ENCODE results near the gene CNIH2. TPM values are rescaled to one million over a fixed set of nuclear protein-coding genes. Genes with fewer than 3 reads are reported as not detected.

The CNIH2 gene
- total RNA-seq, 1 experiment from 2014 or later = 2.6 TPM

- DNase-seq (ENCODE audit: low read depth) = no peak
Observed at GRCh38 chr11:66259225-66259624, 18.8 kb upstream of the CNIH2 start.

- DNase-seq (ENCODE audit: low read depth) = no peak
Observed at GRCh38 chr11:66259956-66260355, 18.0 kb upstream of the CNIH2 start.

- no peak for DNase-seq (ENCODE audit: low read depth)
Observed at GRCh38 chr11:66261578-66261977, 16.4 kb upstream of the CNIH2 start.

DNA sequence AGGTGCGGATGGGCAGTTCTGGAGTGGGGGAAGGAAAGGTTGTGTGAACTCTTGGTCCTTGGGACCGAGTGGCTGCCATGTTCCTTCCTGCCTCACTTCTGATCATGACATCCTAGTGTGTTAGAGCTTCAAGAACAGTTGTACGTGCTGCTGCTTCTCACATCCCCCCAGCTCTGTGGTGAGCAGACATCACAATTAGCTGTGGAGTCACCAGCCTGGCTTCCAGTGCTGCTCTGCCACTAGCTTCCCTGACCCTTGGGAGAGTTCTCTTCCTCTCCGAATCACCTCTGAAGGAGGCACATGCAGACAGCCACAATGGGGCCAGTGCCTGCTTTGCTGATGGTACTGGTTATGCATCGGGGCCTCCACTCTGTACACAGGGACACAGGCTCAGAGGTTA lies 15.8 kb upstream of the CNIH2 start:
- no peak for DNase-seq (ENCODE audit: low read depth)

DNA sequence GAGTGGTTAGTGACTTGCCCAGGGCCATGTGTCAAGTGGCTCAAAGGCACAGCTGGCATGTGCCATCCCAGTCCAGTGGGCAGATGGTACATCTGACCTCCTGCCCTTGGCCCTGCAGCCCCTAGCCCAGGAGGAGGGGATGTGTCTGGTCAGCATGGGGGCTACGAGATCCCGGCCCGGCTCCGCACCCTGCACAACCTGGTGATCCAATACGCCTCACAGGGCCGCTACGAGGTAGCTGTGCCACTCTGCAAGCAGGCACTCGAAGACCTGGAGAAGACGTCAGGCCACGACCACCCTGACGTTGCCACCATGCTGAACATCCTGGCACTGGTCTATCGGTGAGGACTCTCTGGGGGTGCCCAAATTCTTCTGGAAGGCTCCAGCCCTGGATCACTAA lies 15.3 kb upstream of the CNIH2 start:
- no peak for DNase-seq (ENCODE audit: low read depth)

DNA sequence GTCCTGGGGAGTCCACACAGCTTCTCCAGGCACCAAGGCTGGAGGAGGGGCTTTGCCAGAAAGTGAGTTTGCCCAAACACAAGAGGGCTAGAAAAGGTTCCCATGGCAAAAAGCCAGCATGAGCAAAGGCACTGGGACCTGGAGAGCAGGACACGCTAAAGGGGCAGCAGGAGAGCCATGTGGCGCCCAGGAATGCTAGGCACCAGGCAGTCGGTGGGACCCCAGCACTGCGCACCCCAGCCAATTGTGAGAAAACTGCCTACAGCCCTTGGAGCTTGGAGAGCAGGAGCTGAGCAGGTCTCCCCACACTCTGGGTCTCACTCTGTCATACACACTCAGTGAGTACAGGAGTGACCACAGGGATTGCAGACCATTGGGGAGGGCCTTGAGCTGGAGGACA lies 14.7 kb upstream of the CNIH2 start:
- DNase-seq (ENCODE audit: low read depth) = no peak

DNA sequence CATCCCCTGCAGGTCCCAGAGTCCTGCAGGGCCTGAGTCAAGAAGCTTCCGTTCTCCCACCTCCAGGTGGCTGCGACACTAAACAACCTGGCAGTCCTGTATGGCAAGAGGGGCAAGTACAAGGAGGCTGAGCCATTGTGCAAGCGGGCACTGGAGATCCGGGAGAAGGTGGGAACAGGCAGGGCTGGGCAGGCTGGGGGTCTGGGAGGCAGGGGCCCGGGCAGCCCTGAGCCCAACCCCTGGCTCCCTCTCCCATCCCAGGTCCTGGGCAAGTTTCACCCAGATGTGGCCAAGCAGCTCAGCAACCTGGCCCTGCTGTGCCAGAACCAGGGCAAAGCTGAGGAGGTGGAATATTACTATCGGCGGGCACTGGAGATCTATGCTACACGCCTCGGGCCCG lies 14.2 kb upstream of the CNIH2 start:
- DNase-seq (ENCODE audit: low read depth) = no peak

DNA sequence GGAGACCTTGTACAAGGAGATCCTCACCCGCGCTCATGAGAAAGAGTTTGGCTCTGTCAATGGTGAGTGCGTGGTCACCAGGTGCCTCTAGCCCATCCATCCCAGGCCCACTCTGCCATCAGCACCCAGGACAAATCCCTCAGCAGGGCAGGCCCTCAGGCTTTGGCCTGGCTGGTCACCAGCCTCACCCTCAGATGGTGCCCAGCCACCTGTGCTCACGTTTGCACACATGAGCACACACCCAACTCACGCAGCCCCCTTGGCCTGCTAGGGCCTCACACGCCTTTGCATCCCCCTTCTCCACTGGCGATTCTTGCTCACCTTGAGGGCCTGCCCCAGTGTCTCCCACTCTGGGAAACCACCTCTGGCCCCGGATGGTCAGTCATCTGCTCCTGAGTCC lies 13.6 kb upstream of the CNIH2 start:
- DNase-seq (ENCODE audit: low read depth) = no peak

DNA sequence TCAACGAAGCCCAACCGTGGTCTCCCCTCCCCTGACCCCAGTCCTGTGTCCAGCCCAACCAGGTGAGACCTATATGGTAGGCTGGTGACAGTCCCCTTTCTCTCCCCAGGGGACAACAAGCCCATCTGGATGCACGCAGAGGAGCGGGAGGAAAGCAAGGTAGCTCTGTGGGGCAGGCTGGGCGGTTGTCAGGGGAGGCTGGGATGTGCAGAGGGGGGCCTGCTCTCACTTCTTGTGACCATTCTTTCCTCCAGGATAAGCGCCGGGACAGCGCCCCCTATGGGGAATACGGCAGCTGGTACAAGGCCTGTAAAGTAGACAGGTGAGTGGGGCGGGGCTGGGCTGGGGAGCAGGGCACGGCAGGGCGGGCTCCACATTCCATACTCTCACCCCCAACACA lies 13.1 kb upstream of the CNIH2 start:
- DNase-seq (ENCODE audit: low read depth) = no peak

DNA sequence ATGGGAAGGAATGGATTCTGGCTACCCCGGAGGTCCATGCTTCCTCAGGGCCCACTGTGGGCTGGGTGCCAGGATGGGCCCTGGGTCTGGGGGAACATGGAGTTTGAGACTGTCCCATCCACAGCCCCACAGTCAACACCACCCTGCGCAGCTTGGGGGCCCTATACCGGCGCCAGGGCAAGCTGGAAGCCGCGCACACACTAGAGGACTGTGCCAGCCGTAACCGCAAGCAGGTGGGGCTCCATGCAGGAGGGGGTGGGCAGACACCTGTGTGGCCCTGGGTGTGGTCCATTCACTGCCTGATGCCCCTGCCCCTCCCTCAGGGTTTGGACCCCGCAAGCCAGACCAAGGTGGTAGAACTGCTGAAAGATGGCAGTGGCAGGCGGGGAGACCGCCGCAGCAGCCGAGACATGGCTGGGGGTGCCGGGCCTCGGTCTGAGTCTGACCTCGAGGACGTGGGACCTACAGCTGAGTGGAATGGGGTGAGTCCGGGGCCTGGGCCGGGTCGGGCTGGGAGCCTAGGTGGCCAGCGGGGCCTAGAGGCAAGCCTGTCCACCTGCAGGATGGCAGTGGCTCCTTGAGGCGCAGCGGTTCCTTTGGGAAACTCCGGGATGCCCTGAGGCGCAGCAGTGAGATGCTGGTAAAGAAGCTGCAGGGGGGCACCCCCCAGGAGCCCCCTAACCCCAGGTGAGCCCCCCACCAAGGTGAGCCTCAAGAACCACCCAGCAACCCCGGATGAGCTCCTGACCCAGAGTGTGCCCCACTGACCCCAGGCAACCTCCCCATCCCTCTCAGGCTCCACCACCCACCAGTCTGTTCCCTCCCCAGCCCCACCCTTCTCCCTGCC lies 12.2 kb upstream of the CNIH2 start:
- DNase-seq (ENCODE audit: low read depth) = no peak

DNA sequence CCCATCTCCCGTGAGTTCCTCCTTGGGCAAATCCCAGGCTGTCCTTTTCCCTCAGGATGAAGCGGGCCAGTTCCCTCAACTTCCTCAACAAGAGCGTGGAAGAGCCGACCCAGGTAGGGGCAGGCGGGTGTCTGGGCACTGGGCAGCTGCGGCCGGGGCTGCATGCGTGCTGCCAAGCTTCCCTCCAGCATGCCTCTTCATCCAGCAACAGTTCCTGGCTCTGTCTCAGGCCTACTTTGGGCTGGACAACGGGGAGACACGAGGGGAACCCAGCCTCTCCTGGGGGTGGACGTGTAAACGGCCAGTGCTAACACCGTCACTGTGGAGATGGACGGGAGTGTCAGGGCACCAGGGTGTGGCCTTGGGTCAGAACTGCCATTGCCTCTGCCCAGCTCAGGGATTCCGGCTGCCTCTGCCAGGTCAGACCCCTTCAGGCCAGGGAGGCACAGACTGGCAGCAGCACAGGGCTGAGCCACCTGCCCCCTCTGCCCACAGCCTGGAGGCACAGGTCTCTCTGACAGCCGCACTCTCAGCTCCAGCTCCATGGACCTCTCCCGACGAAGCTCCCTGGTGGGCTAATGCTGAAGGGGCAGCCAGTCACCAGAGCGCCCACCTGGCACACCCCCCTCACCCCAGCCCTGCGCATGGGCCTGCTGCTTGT lies 11.5 kb upstream of the CNIH2 start:
- no peak for DNase-seq (ENCODE audit: low read depth)

- DNase-seq (ENCODE audit: low read depth) = no peak
Observed at GRCh38 chr11:66267039-66267378, 11.0 kb upstream of the CNIH2 start.

DNA sequence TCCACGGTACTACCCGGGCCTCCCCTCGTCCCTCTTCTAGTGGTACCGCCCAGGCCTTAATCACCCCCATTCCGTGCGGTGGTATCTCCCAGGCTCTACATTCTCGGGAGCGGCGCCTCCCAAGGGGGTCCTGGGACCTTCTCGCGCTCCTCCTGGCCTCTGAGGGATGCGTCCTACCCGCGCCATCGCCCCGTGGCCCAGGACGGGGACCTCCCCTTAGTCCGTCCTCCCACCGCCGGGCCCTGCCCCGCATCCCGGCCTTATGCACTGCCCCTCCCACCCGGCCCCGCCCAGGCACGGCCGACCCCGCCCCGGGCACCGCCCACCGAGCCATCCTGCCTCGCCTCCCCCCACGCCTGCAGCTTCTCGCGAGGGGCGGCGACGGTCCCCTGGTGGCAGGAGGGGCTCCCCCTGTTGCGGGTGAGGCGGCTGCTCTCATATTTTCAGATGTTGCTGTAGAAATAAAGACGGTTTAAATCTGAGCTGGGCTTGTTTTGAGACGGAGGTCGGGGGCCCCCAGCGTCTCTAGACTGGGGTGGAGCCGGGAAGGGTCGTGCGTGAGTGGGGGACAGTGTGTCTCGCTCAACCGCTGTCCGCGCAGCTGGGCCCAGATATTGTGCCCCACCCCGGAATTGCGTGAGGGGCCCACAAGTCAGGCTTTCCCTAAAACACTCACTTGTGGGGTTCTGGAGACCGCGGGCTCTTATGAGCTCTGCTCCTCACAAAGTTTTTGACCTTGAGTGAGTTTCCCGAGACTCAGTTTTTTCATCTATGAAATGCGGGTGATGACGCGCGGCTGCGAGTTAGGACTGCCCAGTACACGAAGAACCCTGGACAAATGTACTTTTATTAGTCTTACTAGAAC lies 10.4 kb upstream of the CNIH2 start:
- DNase-seq (ENCODE audit: low read depth) = peak; percentile 42

DNA sequence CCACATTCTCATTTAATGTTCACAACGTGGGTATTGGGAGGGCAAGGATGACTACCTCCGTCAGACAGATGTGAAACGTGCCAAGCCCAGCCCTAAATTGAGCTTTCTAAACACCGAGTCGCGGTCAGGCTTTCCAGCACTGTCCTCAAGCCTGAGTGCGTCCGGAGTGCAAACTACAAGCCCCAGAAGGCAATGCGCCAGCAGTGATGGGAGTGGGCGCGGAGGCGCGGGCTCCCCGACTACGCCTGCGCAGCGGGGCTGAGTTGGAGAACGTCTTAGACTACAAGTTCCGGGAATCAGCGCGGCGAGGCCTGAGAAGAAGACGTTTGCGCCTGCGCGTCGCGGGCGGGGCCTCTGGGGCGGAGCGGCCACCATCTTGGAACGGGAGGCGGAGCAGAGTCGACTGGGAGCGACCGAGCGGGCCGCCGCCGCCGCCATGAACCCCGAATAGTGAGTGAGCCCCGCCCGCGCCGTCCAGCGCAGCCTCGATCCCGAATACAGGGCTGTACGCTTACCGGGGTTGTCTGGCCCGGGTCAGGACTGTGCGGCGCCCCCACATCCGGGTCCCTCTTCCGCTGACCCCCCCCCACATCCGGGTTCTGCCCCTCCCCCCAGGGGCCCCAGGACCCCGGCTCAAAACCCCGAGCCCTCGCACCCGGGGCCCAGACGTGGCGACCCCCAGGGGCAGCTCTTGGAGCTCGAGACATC lies 9.6 kb upstream of the CNIH2 start, which contains the start of gene RAB1B:
RAB1B (plus strand) TSS at position 396 of the 708 bp plus-strand sequence; CDS start at position 437, 41 bp downstream.
- DNase-seq (ENCODE audit: low read depth) = peak; percentile 98

- DNase-seq (ENCODE audit: low read depth) = peak; percentile 56
Observed at GRCh38 chr11:66268952-66269905, 8.7 kb upstream of the CNIH2 start.

- DNase-seq (ENCODE audit: low read depth) = no peak
Observed at GRCh38 chr11:66271816-66272215, 6.2 kb upstream of the CNIH2 start.

GRCh38 chr11:66272596-66272995 lies 5.4 kb upstream of the CNIH2 start:
- no peak for DNase-seq (ENCODE audit: low read depth)

- no peak for DNase-seq (ENCODE audit: low read depth)
Observed at GRCh38 chr11:66274219-66274618, 3.8 kb upstream of the CNIH2 start.

DNA sequence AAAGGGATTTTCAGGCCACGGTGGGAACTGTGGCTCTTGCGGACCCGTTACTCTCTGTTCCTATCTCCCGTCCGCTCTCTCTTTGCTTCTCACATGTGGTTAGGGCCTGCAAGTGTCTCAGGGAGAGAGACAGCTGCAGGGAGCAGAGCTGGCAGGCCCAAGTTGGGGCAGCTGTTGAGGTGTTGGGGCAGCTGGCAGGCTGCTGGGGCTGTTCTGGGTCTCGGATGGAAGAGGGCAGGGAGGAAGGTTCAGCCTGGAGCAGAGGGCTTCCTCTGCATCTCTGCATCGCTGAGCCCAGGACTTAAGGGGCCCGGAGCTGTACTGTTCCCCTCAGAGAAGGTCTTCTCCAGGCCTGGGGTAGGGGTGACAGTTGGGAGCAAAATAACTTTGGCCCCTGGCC lies 2.6 kb upstream of the CNIH2 start:
- DNase-seq (ENCODE audit: low read depth) = no peak

- DNase-seq (ENCODE audit: low read depth) = no peak
Observed at GRCh38 chr11:66275984-66276612, 1.9 kb upstream of the CNIH2 start.
